WTC11 (cell line): Measurements from ENCODE around the gene HTATSF1. TPM values are rescaled to one million over a fixed set of nuclear protein-coding genes. Genes with fewer than 3 reads are reported as not detected.

Source experiments
- ATAC-seq: fragments of 200-7000 bp; cut with Tn5 transposase; 2 replicates; pipeline ENCODE4 v1.10.0; 2021; ENCODE audit warnings: mild to moderate bottlenecking, moderate library complexity
- CTCF ChIA-PET: fragments of 300-600 bp; sonication (Branson Sonifier 250); formaldehyde crosslinking; loops from one replicate; lab custom pipeline; 2021; ENCODE audit warnings: antibody characterized with exemption; lab: Charles Lee
- POLR2A ChIA-PET: fragments of 350-600 bp; sonication (Branson Sonifier 250); formaldehyde crosslinking; loops from one replicate; lab custom pipeline; 2021; ENCODE audit warnings: antibody characterized with exemption; lab: Charles Lee
- DNase-seq: peaks from one replicate; pipeline ENCODE4 v3.0.0; 2021; ENCODE audit warnings: low spot score
- H3K27ac Mint-ChIP-seq: 2 replicates; pipeline ENCODE4 v1.8.0; 2021; ENCODE audit warnings: mixed read lengths
- H3K27me3 Mint-ChIP-seq: 2 replicates; pipeline ENCODE4 v1.8.0; 2021; ENCODE audit warnings: low read depth, mild to moderate bottlenecking, moderate library complexity, mixed read lengths
- H3K36me3 Mint-ChIP-seq: 2 replicates; pipeline ENCODE4 v1.8.0; 2021; ENCODE audit warnings: mixed read lengths
- H3K4me1 Mint-ChIP-seq: 2 replicates; pipeline ENCODE4 v1.8.0; 2022; ENCODE audit warnings: mixed read lengths
- H3K4me3 Mint-ChIP-seq: 2 replicates; pipeline ENCODE4 v1.8.0; 2021; ENCODE audit warnings: mild to moderate bottlenecking, moderate library complexity, mixed read lengths
- H3K9me3 Mint-ChIP-seq: 2 replicates; pipeline ENCODE4 v1.8.0; 2021; ENCODE audit warnings: mixed read lengths
- ATF1 ChIP-seq: sonication (generic); formaldehyde crosslinking; IDR thresholded peaks from 2 replicates; pipeline ENCODE4 v1.8.1; 2023; ENCODE audit warnings: mild to moderate bottlenecking, moderate library complexity, missing genetic modification reagents
- CREM ChIP-seq: sonication (generic); formaldehyde crosslinking; IDR thresholded peaks from 2 replicates; pipeline ENCODE4 v1.8.1; 2022; ENCODE audit warnings: mild to moderate bottlenecking, missing genetic modification reagents, moderate library complexity
- HMGA2 ChIP-seq: fragments of 250-450 bp; sonication (Bioruptor Pico); IDR thresholded peaks from 2 replicates; pipeline ENCODE4 v1.4.0; 2021; ENCODE audit warnings: mild to moderate bottlenecking, moderate library complexity
- IRF2 ChIP-seq: sonication (generic); formaldehyde crosslinking; IDR thresholded peaks from 2 replicates; pipeline ENCODE4 v1.8.0; 2022; ENCODE audit warnings: low read depth, missing genetic modification reagents, borderline replicate concordance
- KAT7 ChIP-seq: sonication (generic); formaldehyde crosslinking; IDR thresholded peaks from 2 replicates; pipeline ENCODE4 v1.8.1; 2023; ENCODE audit warnings: missing genetic modification reagents, mild to moderate bottlenecking, borderline replicate concordance
- NFATC4 ChIP-seq: fragments of 250-450 bp; sonication (Bioruptor Pico); IDR thresholded peaks from 2 replicates; pipeline ENCODE4 v1.9.0; 2021; ENCODE audit warnings: mild to moderate bottlenecking
- NFE2L1 ChIP-seq: sonication (generic); formaldehyde crosslinking; IDR thresholded peaks from 2 replicates; pipeline ENCODE4 v1.8.1; 2023; ENCODE audit warnings: missing genetic modification reagents
- OVOL2 ChIP-seq: fragments of 250-450 bp; sonication (Bioruptor Pico); IDR thresholded peaks from 2 replicates; pipeline ENCODE4 v1.9.0; 2021; ENCODE audit warnings: mild to moderate bottlenecking, borderline replicate concordance
- ZNF416 ChIP-seq: fragments of 250-450 bp; sonication (Bioruptor Pico); IDR thresholded peaks from 2 replicates; pipeline ENCODE4 v1.9.0; 2021; ENCODE audit warnings: mild to moderate bottlenecking, inconsistent platforms
- ZNF671 ChIP-seq: fragments of 250-450 bp; sonication (Bioruptor Pico); IDR thresholded peaks from 2 replicates; pipeline ENCODE4 v1.8.0; 2021; ENCODE audit warnings: mild to moderate bottlenecking
- total RNA-seq: library from RNA; stranded (reverse); gene quantifications from 3 replicates; pipeline ENCODE4 v1.2.3, GENCODE V29; 2021
- TF ChIP-seq, protein P1 (sequence below): sonication (generic); formaldehyde crosslinking; IDR thresholded peaks from 2 replicates; pipeline ENCODE4 v1.8.1; 2023; ENCODE audit warnings: mild to moderate bottlenecking, missing genetic modification reagents
- TF ChIP-seq, protein P2 (sequence below): fragments of 250-450 bp; sonication (Bioruptor Pico); IDR thresholded peaks from 2 replicates; pipeline ENCODE4 v1.8.0; 2021; ENCODE audit warnings: mild to moderate bottlenecking
- TF ChIP-seq, protein P3 (sequence below): sonication (generic); formaldehyde crosslinking; IDR thresholded peaks from 2 replicates; pipeline ENCODE4 v1.8.0; 2023; ENCODE audit warnings: mild to moderate bottlenecking, missing genetic modification reagents
- TF ChIP-seq, protein P4 (sequence below): sonication (generic); formaldehyde crosslinking; IDR thresholded peaks from 2 replicates; pipeline ENCODE4 v1.8.1; 2022; ENCODE audit warnings: missing genetic modification reagents, borderline replicate concordance
- TF ChIP-seq, protein P5 (sequence below): sonication (generic); formaldehyde crosslinking; IDR thresholded peaks from 2 replicates; pipeline ENCODE4 v1.8.1; 2023; ENCODE audit warnings: mild to moderate bottlenecking, missing genetic modification reagents
- TF ChIP-seq, protein P6 (sequence below): sonication (generic); formaldehyde crosslinking; IDR thresholded peaks from 2 replicates; pipeline ENCODE4 v1.8.0; 2023; ENCODE audit warnings: missing genetic modification reagents

The HTATSF1 gene
- total RNA-seq, 1 experiment from 2014 or later = 44.6 TPM

DNA sequence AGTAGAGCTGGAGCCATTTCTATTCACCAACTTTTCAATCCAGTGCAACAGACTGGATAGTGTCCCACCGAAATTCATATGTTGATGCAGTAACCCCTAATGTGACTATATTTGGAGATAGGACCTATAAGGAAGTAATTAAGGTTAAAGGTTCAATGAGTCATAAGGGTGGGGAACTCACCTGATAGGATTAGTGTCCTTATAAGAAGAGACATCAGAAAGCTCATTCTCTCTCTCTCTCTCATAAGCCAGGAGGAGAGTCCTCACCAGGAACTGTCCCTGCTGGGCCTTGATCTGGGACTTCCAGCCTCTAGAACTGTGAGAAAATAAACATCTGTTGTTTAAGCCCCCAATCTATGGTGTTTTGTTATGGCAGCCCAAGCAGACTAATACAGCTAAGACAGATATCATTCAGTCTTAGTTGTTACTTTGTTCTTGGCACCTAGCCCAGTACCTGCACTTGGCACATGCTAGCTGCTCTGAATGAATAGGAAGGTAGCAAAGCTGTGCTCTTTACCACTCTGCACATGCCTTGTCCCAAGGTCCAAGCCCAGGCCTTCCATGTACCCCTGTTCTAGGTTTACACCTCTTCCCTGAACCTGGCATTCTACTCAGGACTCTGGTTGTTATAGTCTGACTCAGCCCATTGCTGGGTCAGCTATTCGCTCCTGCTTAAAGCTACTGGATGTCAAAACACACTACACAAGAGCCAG is 28.8 kb upstream of the HTATSF1 start:
- H3K36me3 Mint-ChIP-seq = no peaks in the 10 kb centered on the region
- ChIA-PET POLR2A (no interaction called here), CTCF (no interaction called here)
- ATAC-seq (no peak), DNase-seq (no peak)
- H3K27ac Mint-ChIP-seq = no peak overlapping the region
- H3K4me1 Mint-ChIP-seq = no peaks in the 10 kb centered on the region
- H3K27me3 Mint-ChIP-seq = no peaks in the 10 kb centered on the region
- no peak overlapping the region for H3K4me3 Mint-ChIP-seq
- no peak for TF ChIP-seq HMGA2
- TF ChIP-seq, protein P1, sequence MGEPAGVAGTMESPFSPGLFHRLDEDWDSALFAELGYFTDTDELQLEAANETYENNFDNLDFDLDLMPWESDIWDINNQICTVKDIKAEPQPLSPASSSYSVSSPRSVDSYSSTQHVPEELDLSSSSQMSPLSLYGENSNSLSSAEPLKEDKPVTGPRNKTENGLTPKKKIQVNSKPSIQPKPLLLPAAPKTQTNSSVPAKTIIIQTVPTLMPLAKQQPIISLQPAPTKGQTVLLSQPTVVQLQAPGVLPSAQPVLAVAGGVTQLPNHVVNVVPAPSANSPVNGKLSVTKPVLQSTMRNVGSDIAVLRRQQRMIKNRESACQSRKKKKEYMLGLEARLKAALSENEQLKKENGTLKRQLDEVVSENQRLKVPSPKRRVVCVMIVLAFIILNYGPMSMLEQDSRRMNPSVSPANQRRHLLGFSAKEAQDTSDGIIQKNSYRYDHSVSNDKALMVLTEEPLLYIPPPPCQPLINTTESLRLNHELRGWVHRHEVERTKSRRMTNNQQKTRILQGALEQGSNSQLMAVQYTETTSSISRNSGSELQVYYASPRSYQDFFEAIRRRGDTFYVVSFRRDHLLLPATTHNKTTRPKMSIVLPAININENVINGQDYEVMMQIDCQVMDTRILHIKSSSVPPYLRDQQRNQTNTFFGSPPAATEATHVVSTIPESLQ (CRISPR knock-in tag) = no peak
- TF ChIP-seq, protein P2, sequence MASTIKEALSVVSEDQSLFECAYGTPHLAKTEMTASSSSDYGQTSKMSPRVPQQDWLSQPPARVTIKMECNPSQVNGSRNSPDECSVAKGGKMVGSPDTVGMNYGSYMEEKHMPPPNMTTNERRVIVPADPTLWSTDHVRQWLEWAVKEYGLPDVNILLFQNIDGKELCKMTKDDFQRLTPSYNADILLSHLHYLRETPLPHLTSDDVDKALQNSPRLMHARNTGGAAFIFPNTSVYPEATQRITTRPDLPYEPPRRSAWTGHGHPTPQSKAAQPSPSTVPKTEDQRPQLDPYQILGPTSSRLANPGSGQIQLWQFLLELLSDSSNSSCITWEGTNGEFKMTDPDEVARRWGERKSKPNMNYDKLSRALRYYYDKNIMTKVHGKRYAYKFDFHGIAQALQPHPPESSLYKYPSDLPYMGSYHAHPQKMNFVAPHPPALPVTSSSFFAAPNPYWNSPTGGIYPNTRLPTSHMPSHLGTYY (CRISPR knock-in tag) = no peak
- TF ChIP-seq, protein P3, sequence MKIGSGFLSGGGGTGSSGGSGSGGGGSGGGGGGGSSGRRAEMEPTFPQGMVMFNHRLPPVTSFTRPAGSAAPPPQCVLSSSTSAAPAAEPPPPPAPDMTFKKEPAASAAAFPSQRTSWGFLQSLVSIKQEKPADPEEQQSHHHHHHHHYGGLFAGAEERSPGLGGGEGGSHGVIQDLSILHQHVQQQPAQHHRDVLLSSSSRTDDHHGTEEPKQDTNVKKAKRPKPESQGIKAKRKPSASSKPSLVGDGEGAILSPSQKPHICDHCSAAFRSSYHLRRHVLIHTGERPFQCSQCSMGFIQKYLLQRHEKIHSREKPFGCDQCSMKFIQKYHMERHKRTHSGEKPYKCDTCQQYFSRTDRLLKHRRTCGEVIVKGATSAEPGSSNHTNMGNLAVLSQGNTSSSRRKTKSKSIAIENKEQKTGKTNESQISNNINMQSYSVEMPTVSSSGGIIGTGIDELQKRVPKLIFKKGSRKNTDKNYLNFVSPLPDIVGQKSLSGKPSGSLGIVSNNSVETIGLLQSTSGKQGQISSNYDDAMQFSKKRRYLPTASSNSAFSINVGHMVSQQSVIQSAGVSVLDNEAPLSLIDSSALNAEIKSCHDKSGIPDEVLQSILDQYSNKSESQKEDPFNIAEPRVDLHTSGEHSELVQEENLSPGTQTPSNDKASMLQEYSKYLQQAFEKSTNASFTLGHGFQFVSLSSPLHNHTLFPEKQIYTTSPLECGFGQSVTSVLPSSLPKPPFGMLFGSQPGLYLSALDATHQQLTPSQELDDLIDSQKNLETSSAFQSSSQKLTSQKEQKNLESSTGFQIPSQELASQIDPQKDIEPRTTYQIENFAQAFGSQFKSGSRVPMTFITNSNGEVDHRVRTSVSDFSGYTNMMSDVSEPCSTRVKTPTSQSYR (CRISPR knock-in tag) = no peak
- TF ChIP-seq, protein P4, sequence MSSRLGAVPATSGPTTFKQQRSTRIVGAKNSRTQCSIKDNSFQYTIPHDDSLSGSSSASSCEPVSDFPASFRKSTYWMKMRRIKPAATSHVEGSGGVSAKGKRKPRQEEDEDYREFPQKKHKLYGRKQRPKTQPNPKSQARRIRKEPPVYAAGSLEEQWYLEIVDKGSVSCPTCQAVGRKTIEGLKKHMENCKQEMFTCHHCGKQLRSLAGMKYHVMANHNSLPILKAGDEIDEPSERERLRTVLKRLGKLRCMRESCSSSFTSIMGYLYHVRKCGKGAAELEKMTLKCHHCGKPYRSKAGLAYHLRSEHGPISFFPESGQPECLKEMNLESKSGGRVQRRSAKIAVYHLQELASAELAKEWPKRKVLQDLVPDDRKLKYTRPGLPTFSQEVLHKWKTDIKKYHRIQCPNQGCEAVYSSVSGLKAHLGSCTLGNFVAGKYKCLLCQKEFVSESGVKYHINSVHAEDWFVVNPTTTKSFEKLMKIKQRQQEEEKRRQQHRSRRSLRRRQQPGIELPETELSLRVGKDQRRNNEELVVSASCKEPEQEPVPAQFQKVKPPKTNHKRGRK = no peak
- TF ChIP-seq, protein P5, sequence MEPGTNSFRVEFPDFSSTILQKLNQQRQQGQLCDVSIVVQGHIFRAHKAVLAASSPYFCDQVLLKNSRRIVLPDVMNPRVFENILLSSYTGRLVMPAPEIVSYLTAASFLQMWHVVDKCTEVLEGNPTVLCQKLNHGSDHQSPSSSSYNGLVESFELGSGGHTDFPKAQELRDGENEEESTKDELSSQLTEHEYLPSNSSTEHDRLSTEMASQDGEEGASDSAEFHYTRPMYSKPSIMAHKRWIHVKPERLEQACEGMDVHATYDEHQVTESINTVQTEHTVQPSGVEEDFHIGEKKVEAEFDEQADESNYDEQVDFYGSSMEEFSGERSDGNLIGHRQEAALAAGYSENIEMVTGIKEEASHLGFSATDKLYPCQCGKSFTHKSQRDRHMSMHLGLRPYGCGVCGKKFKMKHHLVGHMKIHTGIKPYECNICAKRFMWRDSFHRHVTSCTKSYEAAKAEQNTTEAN (CRISPR knock-in tag) = no peak
- TF ChIP-seq KAT7 (CRISPR knock-in tag) = no peak
- TF ChIP-seq NFATC4 (CRISPR knock-in tag) = no peak
- TF ChIP-seq NFE2L1 (CRISPR knock-in tag) = no peak
- no peak for TF ChIP-seq ZNF416 (CRISPR knock-in tag)
- TF ChIP-seq, protein P6, sequence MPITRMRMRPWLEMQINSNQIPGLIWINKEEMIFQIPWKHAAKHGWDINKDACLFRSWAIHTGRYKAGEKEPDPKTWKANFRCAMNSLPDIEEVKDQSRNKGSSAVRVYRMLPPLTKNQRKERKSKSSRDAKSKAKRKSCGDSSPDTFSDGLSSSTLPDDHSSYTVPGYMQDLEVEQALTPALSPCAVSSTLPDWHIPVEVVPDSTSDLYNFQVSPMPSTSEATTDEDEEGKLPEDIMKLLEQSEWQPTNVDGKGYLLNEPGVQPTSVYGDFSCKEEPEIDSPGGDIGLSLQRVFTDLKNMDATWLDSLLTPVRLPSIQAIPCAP (CRISPR knock-in tag) = no peak
- no peak for TF ChIP-seq OVOL2 (CRISPR knock-in tag)
- TF ChIP-seq ZNF671 (CRISPR knock-in tag) = no peak
- TF ChIP-seq ATF1 (CRISPR knock-in tag) = no peak
- TF ChIP-seq CREM (CRISPR knock-in tag) = no peak
- no peak for TF ChIP-seq IRF2 (CRISPR knock-in tag)
- TF ChIP-seq, all 79 proteins: peak for 0
- H3K9me3 Mint-ChIP-seq = no peaks in the 10 kb centered on the region
